A673 (cell line): ENCODE results near the gene POLA2.

Source experiments
- EZH2 ChIP-seq: fragments of 200-600 bp; sonication (generic); IDR thresholded peaks from 2 replicates; pipeline ENCODE4 v1.6.1; 2017; ENCODE audit warnings: borderline replicate concordance, low read depth, mild to moderate bottlenecking, mixed read lengths, antibody characterized with exemption, low read length; ENCODE audit not compliant: poor library complexity, severe bottlenecking
- TF ChIP-seq, protein P1 (sequence below): fragments of 300-800, 200-600 bp; sonication (generic); conservative IDR thresholded peaks from 2 replicates; pipeline ENCODE4 v1.5.1; 2017; ENCODE audit warnings: low read depth, mild to moderate bottlenecking, antibody characterized with exemption, low read length, moderate library complexity, mixed read lengths

- TF ChIP-seq, protein P1, sequence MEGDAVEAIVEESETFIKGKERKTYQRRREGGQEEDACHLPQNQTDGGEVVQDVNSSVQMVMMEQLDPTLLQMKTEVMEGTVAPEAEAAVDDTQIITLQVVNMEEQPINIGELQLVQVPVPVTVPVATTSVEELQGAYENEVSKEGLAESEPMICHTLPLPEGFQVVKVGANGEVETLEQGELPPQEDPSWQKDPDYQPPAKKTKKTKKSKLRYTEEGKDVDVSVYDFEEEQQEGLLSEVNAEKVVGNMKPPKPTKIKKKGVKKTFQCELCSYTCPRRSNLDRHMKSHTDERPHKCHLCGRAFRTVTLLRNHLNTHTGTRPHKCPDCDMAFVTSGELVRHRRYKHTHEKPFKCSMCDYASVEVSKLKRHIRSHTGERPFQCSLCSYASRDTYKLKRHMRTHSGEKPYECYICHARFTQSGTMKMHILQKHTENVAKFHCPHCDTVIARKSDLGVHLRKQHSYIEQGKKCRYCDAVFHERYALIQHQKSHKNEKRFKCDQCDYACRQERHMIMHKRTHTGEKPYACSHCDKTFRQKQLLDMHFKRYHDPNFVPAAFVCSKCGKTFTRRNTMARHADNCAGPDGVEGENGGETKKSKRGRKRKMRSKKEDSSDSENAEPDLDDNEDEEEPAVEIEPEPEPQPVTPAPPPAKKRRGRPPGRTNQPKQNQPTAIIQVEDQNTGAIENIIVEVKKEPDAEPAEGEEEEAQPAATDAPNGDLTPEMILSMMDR = no peak
- TF ChIP-seq EZH2 = no peak
These were observed 35.4 kb downstream of the POLA2 start for GRCh38 chr11:65297026-65297672.
